ENCODE data around the gene PDP2. TPM values are rescaled to one million over a fixed set of nuclear protein-coding genes. Genes with fewer than 3 reads are reported as not detected.

The PDP2 gene
- total and polyA plus RNA-seq, 2 donors (not counting 3 experiments of a cell fraction or from before 2014, with no cell fraction given) = 4.4 to 9.3 TPM

- Histone ChIP-seq H3K4me2 (ENCODE audit: insufficient read depth, low read length) (no peak overlapping the region), H4K20me1 (replicated peaks; ENCODE audit: control insufficient read depth, extremely low read depth, insufficient read depth, low read length) (no peaks in the 10 kb centered on the region), H3K27ac (ENCODE audit: insufficient read depth, low read depth, low read length) (no peak overlapping the region), H3K4me3 (replicated peaks in 1 of 3; ENCODE audit: insufficient read depth in 1 of 3, low read depth in 1 of 3, low read length in 3 of 3) (no peak overlapping the region), H3K36me3 (ENCODE audit: control insufficient read depth in 2 of 2, extremely low read depth in 1 of 2, insufficient read depth in 2 of 2, low read length in 2 of 2) (no peaks in the 10 kb centered on the region), H3K9me3 (replicated peaks; ENCODE audit: control insufficient read depth, insufficient read depth, low read length) (no peaks in the 10 kb centered on the region), H3K27me3 (ENCODE audit: control insufficient read depth in 2 of 2, insufficient read depth in 2 of 2, low read length in 2 of 2) (no peaks in the 10 kb centered on the region), H2AFZ (ENCODE audit: low read depth, low read length) (no peak overlapping the region), H3K4me1 (ENCODE audit: control insufficient read depth, extremely low read depth, insufficient read depth, low read length) (no peaks in the 10 kb centered on the region), H3K9me1 (replicated peaks; ENCODE audit: control insufficient read depth, extremely low read depth, insufficient read depth, low read length) (no peaks in the 10 kb centered on the region), H3K9ac (replicated peaks; ENCODE audit: extremely low read depth, insufficient read depth, low read length) (no peak overlapping the region), H3K79me2 (ENCODE audit: control insufficient read depth, insufficient read depth, low read length) (no peaks in the 10 kb centered on the region)
- no peak for FAIRE-seq
- dilution Hi-C loops (cut with MboI; ENCODE audit: extremely low pct_ligation_motif_present, low sequenced_read_pairs) = no loop called here
- no peak for DNase-seq (ENCODE audit: low read depth, low spot score)
- POLR2A ChIA-PET = no interaction called here
- no TSS peak for BruUV-seq (replicated peaks)
- CTCF ChIA-PET = no interaction called here
- intact Hi-C loops (cut with micrococcal nuclease) = no loop called here
- no peak for TF ChIP-seq FOS (IDR thresholded peaks at IDR 0.05; ENCODE audit: borderline replicate concordance, insufficient read depth, low read length)
- no peak for TF ChIP-seq POLR2AphosphoS5 (IDR thresholded peaks at IDR 0.05; ENCODE audit: insufficient read depth, low read depth, low read length)
- TF ChIP-seq GATA2 (IDR thresholded peaks at IDR 0.05; ENCODE audit: insufficient read depth, insufficient read length, low read depth, low read length) = no peak
- TF ChIP-seq MAX (IDR thresholded peaks at IDR 0.05; ENCODE audit: insufficient read depth, insufficient read length) = no peak
- TF ChIP-seq POLR2A (IDR thresholded peaks at IDR 0.05; ENCODE audit: low read depth, low read length) = no peak
- TF ChIP-seq JUN (IDR thresholded peaks at IDR 0.05; ENCODE audit: borderline replicate concordance, insufficient read depth, insufficient read length, low read depth) = no peak
- no peak for TF ChIP-seq CTCF (IDR thresholded peaks at IDR 0.05; ENCODE audit: extremely low read depth in 1 of 2, insufficient read depth in 1 of 2, low read depth in 1 of 2, low read length in 2 of 2)
- no peak for TF ChIP-seq MYC (IDR thresholded peaks at IDR 0.05; ENCODE audit: low read depth, low read length)
- TF ChIP-seq EZH2 (IDR thresholded peaks at IDR 0.05; ENCODE audit: borderline replicate concordance, low read depth, low read length, severe bottlenecking) = no peak
These were observed 16.6 kb upstream of the PDP2 start for GRCh38 chr16:66863707-66864106.
